WI38 (cell line): ENCODE results near the gene OR1I1.

Source experiments
- H3K4me3 ChIP-seq: 2 replicates; pipeline ENCODE4 v1.5.1; 2011; ENCODE audit warnings: low read depth, mild to moderate bottlenecking, control low read depth, low read length
- CTCF ChIP-seq: IDR thresholded peaks from 2 replicates; pipeline ENCODE4 v1.5.1; 2012; ENCODE audit warnings: low read depth, mild to moderate bottlenecking, control low read depth, low read length

Gene OR1I1

GRCh38 chr19:15138427-15138826 is 56.4 kb downstream of the OR1I1 start:
- TF ChIP-seq CTCF, result no peak

GRCh38 chr19:15141143-15141542 is 59.1 kb downstream of the OR1I1 start:
- no peak for TF ChIP-seq CTCF
- H3K4me3 ChIP-seq, result no peak overlapping the region

More at GRCh38 chr19:15138427-15138826, 56.4 kb downstream of the OR1I1 start:
- H3K4me3 ChIP-seq, result no peak overlapping the region

- TF ChIP-seq CTCF, result no peak
- no peak overlapping the region for H3K4me3 ChIP-seq
Observed at GRCh38 chr19:15142313-15142712, 60.3 kb downstream of the OR1I1 start.
